ENCODE results near the gene C16orf95.
A peak's percentile ranks its signal among the peaks of the same experiment; 100 is the strongest.

C16orf95 gene

GRCh38 chr16:87320510-87321227 lies 3.5 kb upstream of the C16orf95 start:
- no peak overlapping the region for H3K27ac Mint-ChIP-seq
- no peaks in the 10 kb centered on the region for H3K9me3 Mint-ChIP-seq

GRCh38 chr16:87319997-87320491 lies 2.9 kb upstream of the C16orf95 start:
- peaks cover 10% of the 10 kb centered on the region for H3K36me3 Mint-ChIP-seq
- DNase-seq: no peak
- no peak overlapping the region for H3K4me3 Mint-ChIP-seq
- H3K27me3 Mint-ChIP-seq: peaks cover 4% of the 10 kb centered on the region
- H3K27ac Mint-ChIP-seq: no peak overlapping the region
- H3K9me3 Mint-ChIP-seq: no peaks in the 10 kb centered on the region
- peaks cover 26% of the 10 kb centered on the region for H3K4me1 Mint-ChIP-seq
- CTCF ChIA-PET: no interaction called here

More at GRCh38 chr16:87320510-87321227, 3.5 kb upstream of the C16orf95 start:
- peaks cover 10% of the 10 kb centered on the region for H3K36me3 Mint-ChIP-seq
- DNase-seq: no peak
- H3K27me3 Mint-ChIP-seq: peaks cover 4% of the 10 kb centered on the region
- no peak overlapping the region for H3K4me3 Mint-ChIP-seq
- CTCF ChIA-PET: no interaction called here
- H3K4me1 Mint-ChIP-seq: peaks cover 24% of the 10 kb centered on the region

- Mint-ChIP-seq H3K4me1 (peaks cover 23% of the 10 kb centered on the region), H3K9me3 (no peaks in the 10 kb centered on the region), H3K27ac (no peak overlapping the region), H3K4me3 (peak overlapping the region; percentile 95), H3K27me3 (peaks cover 4% of the 10 kb centered on the region), H3K36me3 (peaks cover 10% of the 10 kb centered on the region)
- DNase-seq: no peak
- CTCF ChIA-PET: interaction anchor here (0.7 to 2.5 kb wide), 2 partner anchors 8 to 75 kb away, joined by 3 to 11 read pairs; no protein-coding TSS in a partner anchor
Observed at GRCh38 chr16:87319011-87319410, 1.8 kb upstream of the C16orf95 start.

GRCh38 chr16:87317750-87318644 lies 805 bp upstream of the C16orf95 start:
- peaks cover 23% of the 10 kb centered on the region for H3K4me1 Mint-ChIP-seq
- CTCF ChIA-PET: interaction anchor here (0.9 to 2.5 kb wide), 6 partner anchors 9 to 79 kb away, joined by 3 to 11 read pairs (median 4); no protein-coding TSS in a partner anchor
- peak overlapping the region; percentile 95 for H3K4me3 Mint-ChIP-seq
- peaks cover 10% of the 10 kb centered on the region for H3K36me3 Mint-ChIP-seq
- H3K27ac Mint-ChIP-seq: peak overlapping the region; percentile 97
- no peaks in the 10 kb centered on the region for H3K9me3 Mint-ChIP-seq
- DNase-seq: peak; percentile 71
- peaks cover 4% of the 10 kb centered on the region for H3K27me3 Mint-ChIP-seq

GRCh38 chr16:87316450-87316922 lies 706 bp downstream of the C16orf95 start:
- Mint-ChIP-seq H3K27ac (peak overlapping the region; percentile 97), H3K4me3 (peak overlapping the region; percentile 95), H3K9me3 (no peaks in the 10 kb centered on the region), H3K27me3 (peaks cover 4% of the 10 kb centered on the region), H3K4me1 (peaks cover 23% of the 10 kb centered on the region), H3K36me3 (peaks cover 10% of the 10 kb centered on the region)
- CTCF ChIA-PET: interaction anchor here (0.6 to 2.5 kb wide), 6 partner anchors 8 to 80 kb away, joined by 3 to 11 read pairs (median 4); no protein-coding TSS in a partner anchor
- DNase-seq: no peak

GRCh38 chr16:87314990-87315420 lies 2.2 kb downstream of the C16orf95 start:
- Mint-ChIP-seq H3K27ac (no peak overlapping the region), H3K9me3 (no peaks in the 10 kb centered on the region), H3K27me3 (peaks cover 4% of the 10 kb centered on the region), H3K36me3 (peaks cover 10% of the 10 kb centered on the region), H3K4me3 (no peak overlapping the region), H3K4me1 (peaks cover 23% of the 10 kb centered on the region)
- CTCF ChIA-PET: interaction anchor here (0.9 to 2.1 kb wide), 3 partner anchors 10 to 68 kb away, joined by 4 to 6 read pairs (median 5); partner anchors contain the start of gene FBXO31
- no peak for DNase-seq

- Mint-ChIP-seq H3K27me3 (peaks cover under 1% of the 10 kb centered on the region), H3K36me3 (peaks cover 4% of the 10 kb centered on the region), H3K27ac (no peak overlapping the region), H3K4me1 (peaks cover 6% of the 10 kb centered on the region), H3K9me3 (peaks cover 4% of the 10 kb centered on the region), H3K4me3 (no peak overlapping the region)
- DNase-seq: no peak
- CTCF ChIA-PET: interaction anchor here (1.2 to 2.2 kb wide), 3 partner anchors 8 to 16 kb away, joined by 4 to 5 read pairs (median 4); no protein-coding TSS in a partner anchor
Observed at GRCh38 chr16:87312008-87312407, 5.2 kb downstream of the C16orf95 start.

- peaks cover 4% of the 10 kb centered on the region for H3K9me3 Mint-ChIP-seq
- peak; percentile 7 for DNase-seq
- peaks cover 4% of the 10 kb centered on the region for H3K36me3 Mint-ChIP-seq
- no peak overlapping the region for H3K4me3 Mint-ChIP-seq
- H3K27ac Mint-ChIP-seq: no peak overlapping the region
- H3K27me3 Mint-ChIP-seq: no peaks in the 10 kb centered on the region
- peaks cover 3% of the 10 kb centered on the region for H3K4me1 Mint-ChIP-seq
- CTCF ChIA-PET: interaction anchor here (1.2 kb wide), 2 partner anchors 8 to 83 kb away, joined by 4 read pairs; no protein-coding TSS in a partner anchor
Observed at GRCh38 chr16:87311387-87311786, 5.8 kb downstream of the C16orf95 start.

- Mint-ChIP-seq H3K4me1 (peaks cover under 1% of the 10 kb centered on the region), H3K9me3 (peaks cover 4% of the 10 kb centered on the region), H3K36me3 (peaks cover 4% of the 10 kb centered on the region), H3K27me3 (no peaks in the 10 kb centered on the region), H3K4me3 (no peak overlapping the region), H3K27ac (no peak overlapping the region)
- peak; percentile 7 for DNase-seq
- CTCF ChIA-PET: interaction anchor here (1.2 kb wide), 1 partner anchor 84 kb away, joined by 4 read pairs; no protein-coding TSS in a partner anchor
Observed at GRCh38 chr16:87310610-87311009, 6.6 kb downstream of the C16orf95 start.

GRCh38 chr16:87309620-87310525 lies 7.3 kb downstream of the C16orf95 start:
- DNase-seq: no peak
- H3K36me3 Mint-ChIP-seq: peaks cover 4% of the 10 kb centered on the region
- H3K4me1 Mint-ChIP-seq: peaks cover 4% of the 10 kb centered on the region
- peaks cover 4% of the 10 kb centered on the region for H3K9me3 Mint-ChIP-seq
- H3K27ac Mint-ChIP-seq: peak overlapping the region; percentile 67
- CTCF ChIA-PET: no interaction called here
- no peaks in the 10 kb centered on the region for H3K27me3 Mint-ChIP-seq
- H3K4me3 Mint-ChIP-seq: no peak overlapping the region

GRCh38 chr16:87308826-87309225 lies 8.4 kb downstream of the C16orf95 start:
- H3K27ac Mint-ChIP-seq: peak overlapping the region; percentile 28
- no peak overlapping the region for H3K4me3 Mint-ChIP-seq
- no peak for DNase-seq
- H3K36me3 Mint-ChIP-seq: peaks cover 4% of the 10 kb centered on the region
- peaks cover 14% of the 10 kb centered on the region for H3K4me1 Mint-ChIP-seq
- CTCF ChIA-PET: no interaction called here
- peaks cover 4% of the 10 kb centered on the region for H3K9me3 Mint-ChIP-seq
- no peaks in the 10 kb centered on the region for H3K27me3 Mint-ChIP-seq

GRCh38 chr16:87306516-87306915 lies 10.7 kb downstream of the C16orf95 start:
- CTCF ChIA-PET: interaction anchor here (1.4 kb wide), 1 partner anchor 10 kb away, joined by 6 read pairs; the partner anchor contains the start of gene C16orf95

More at GRCh38 chr16:87306516-87306915, 10.7 kb downstream of the C16orf95 start:
- Mint-ChIP-seq H3K27me3 (no peaks in the 10 kb centered on the region), H3K36me3 (peaks cover 6% of the 10 kb centered on the region), H3K4me1 (peaks cover 27% of the 10 kb centered on the region), H3K9me3 (peaks cover 4% of the 10 kb centered on the region), H3K4me3 (no peak overlapping the region), H3K27ac (no peak overlapping the region)
- no peak for DNase-seq

Measured in activated naive CD4-positive, alpha-beta T cell treated with anti-CD3 and anti-CD28 coated beads, Interleukin-2, amount 10 ng/mL, durations not matched to agents 7 days and 5 days (primary cell).